Mucosa of stomach (tissue), 1 donor: ENCODE results near the gene ABCA13.

Source experiments
- H3K27me3 ChIP-seq: one replicate; pipeline ENCODE4 v1.7.0; 2013; ENCODE audit warnings: mild to moderate bottlenecking, low read length; ENCODE audit not compliant: control insufficient read depth, insufficient read depth
- H3K36me3 ChIP-seq: one replicate; pipeline ENCODE4 v1.7.0; 2013; ENCODE audit warnings: low read length; ENCODE audit not compliant: control insufficient read depth, insufficient read depth
- H3K4me1 ChIP-seq: one replicate; pipeline ENCODE4 v1.7.0; 2013; ENCODE audit warnings: mild to moderate bottlenecking, low read length; ENCODE audit not compliant: control insufficient read depth, insufficient read depth
- H3K4me3 ChIP-seq: one replicate; pipeline ENCODE4 v1.7.0; 2013; ENCODE audit warnings: low read length
- H3K9ac ChIP-seq: one replicate; pipeline ENCODE4 v1.7.0; 2013; ENCODE audit warnings: mild to moderate bottlenecking, low read length, moderate library complexity
- H3K9me3 ChIP-seq: one replicate; pipeline ENCODE4 v1.7.0; 2013; ENCODE audit warnings: mild to moderate bottlenecking, low read length, moderate library complexity; ENCODE audit not compliant: control insufficient read depth
- donor health status: Pancreatic carcinoma.

Gene ABCA13

GRCh38 chr7:48292949-48293348, 121.7 kb downstream of the ABCA13 start:
- H3K9me3 ChIP-seq = no peaks in the 10 kb centered on the region
- H3K36me3 ChIP-seq = no peaks in the 10 kb centered on the region
- no peak overlapping the region for H3K9ac ChIP-seq
- no peaks in the 10 kb centered on the region for H3K27me3 ChIP-seq
- no peaks in the 10 kb centered on the region for H3K4me1 ChIP-seq
- H3K4me3 ChIP-seq = no peak overlapping the region

DNA sequence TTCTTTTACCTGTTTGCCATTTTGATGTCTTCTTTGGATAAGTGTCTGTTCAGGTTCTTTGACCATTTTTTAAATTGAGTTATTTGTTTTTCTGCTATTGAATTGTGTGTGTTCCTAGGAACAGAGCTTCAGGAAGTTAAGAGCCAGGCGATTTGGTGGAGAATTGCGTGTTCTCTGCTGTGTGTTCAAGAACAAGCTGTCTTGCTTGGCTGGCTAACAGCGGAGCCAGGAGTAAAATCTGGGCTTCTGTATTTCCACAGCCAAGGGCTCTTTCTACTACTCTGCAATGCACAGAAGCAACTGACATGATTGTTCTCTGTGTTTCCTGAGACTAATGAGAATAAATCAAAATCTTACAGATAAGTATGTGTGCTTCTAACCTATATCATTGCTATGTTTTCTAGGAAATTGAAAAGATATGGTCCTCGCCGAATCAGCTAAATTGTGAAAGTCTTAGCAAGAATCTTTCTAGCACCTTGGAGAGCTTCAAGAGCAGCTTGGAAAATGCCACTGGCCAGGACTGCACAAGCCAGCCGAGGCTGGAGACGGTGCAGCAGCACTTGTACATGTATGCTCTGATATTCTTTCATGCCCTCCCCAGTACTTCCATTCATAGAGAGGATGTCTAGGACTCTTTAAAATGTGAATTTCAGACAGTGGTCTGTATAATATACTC, 124.2 kb downstream of the ABCA13 start:
- Histone ChIP-seq H3K27me3 (no peaks in the 10 kb centered on the region), H3K4me3 (no peak overlapping the region), H3K9ac (no peak overlapping the region), H3K9me3 (no peaks in the 10 kb centered on the region), H3K4me1 (no peaks in the 10 kb centered on the region), H3K36me3 (no peaks in the 10 kb centered on the region)

- Histone ChIP-seq H3K9me3 (no peaks in the 10 kb centered on the region), H3K27me3 (no peaks in the 10 kb centered on the region), H3K36me3 (no peaks in the 10 kb centered on the region), H3K4me1 (no peaks in the 10 kb centered on the region), H3K4me3 (no peak overlapping the region), H3K9ac (no peak overlapping the region)
Observed at GRCh38 chr7:48296966-48297365, 125.7 kb downstream of the ABCA13 start.

DNA sequence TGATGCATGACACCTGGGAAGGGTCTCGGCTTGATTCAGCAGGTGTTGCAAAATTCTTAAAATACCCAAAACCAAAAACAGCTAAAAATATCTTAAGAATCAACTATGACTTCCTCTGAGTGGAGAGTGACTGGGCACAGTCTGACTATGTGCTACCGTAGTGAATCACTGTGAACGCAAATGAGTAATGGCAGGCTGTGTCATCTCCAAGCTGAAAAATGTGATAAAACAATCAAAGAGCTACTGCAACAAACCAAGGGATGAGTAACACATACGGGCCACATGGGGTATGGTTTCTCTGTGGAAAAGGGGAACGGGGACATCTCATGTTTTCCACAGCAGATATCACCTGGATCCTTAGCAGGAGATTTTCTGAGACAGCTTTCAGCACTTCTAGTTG, 127.5 kb downstream of the ABCA13 start:
- H3K27me3 ChIP-seq = no peaks in the 10 kb centered on the region
- H3K4me1 ChIP-seq = no peaks in the 10 kb centered on the region
- H3K9me3 ChIP-seq = no peaks in the 10 kb centered on the region
- H3K4me3 ChIP-seq = no peak overlapping the region
- no peaks in the 10 kb centered on the region for H3K36me3 ChIP-seq
- H3K9ac ChIP-seq = no peak overlapping the region

DNA sequence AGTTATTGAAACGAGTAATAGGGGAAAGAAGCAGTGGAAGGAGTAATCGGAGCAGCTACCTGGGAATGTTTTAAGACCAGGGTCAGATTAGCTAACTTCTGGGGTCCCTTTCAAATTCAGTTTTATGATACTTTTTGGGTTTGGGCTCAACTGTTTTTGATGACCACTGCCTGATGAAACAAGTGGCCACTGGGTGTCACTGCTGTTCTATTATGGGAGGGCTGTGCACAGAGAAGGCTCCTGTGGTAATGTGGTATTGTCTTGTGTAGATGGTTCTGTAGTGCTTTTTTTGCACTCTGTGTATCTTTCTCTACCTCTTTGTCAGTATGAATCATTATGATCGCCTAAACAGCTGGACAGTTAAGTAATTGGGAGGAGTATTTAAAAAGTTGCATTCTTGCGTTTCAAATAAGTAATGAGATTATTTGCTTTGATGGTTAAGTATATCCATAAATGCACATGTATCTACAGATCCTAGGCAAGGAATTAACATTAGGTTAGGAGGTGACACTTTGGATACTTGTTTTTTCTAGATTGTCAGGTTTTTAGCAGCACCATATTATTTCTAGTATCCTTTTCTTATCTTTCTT, 128.4 kb downstream of the ABCA13 start:
- Histone ChIP-seq H3K4me3 (no peak overlapping the region), H3K9ac (no peak overlapping the region), H3K9me3 (no peaks in the 10 kb centered on the region), H3K27me3 (no peaks in the 10 kb centered on the region), H3K4me1 (no peaks in the 10 kb centered on the region), H3K36me3 (no peaks in the 10 kb centered on the region)

GRCh38 chr7:48300301-48300700, 129.0 kb downstream of the ABCA13 start:
- Histone ChIP-seq H3K27me3 (no peaks in the 10 kb centered on the region), H3K9ac (no peak overlapping the region), H3K4me3 (no peak overlapping the region), H3K36me3 (no peaks in the 10 kb centered on the region), H3K4me1 (no peaks in the 10 kb centered on the region), H3K9me3 (no peaks in the 10 kb centered on the region)

DNA sequence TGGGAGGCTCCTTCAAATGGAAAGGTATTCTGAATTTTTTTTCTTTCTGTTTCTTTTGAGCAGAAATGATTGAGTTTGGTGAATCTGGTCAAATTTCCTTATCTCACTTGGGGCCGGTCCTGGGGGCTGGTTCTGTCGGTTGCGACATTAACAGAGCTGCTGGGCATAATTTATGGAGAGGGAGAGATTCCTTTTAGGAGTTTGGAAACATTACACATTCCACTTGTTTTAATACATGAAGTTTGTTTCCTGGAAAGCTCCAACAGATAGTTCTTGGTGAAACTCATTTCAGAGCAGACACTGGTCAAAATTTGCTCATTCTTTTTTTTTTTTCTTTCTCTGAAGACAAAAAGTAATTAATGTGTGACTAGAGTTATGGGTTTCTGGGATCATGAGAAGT, 129.9 kb downstream of the ABCA13 start:
- Histone ChIP-seq H3K36me3 (no peaks in the 10 kb centered on the region), H3K4me3 (no peak overlapping the region), H3K4me1 (no peaks in the 10 kb centered on the region), H3K9ac (no peak overlapping the region), H3K9me3 (no peaks in the 10 kb centered on the region), H3K27me3 (no peaks in the 10 kb centered on the region)

DNA sequence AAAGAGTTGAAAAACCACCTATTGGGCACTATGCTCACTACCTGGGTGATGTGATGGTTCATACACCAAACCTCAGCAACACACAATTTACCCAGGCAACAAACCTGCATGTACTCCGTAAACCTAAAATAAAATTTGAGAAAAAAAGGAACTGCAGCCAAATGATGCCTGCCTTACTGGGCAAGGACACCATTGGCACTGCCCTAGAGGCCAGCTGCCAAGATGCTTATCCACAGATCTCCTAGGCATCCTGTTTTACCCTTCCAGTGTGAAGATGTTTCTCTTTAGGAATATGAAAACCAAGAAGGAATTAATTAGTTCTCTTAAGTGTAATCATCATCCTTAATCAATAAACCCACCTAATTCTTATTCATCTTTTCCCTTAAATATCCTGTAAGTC, 133.4 kb downstream of the ABCA13 start:
- Histone ChIP-seq H3K4me1 (no peaks in the 10 kb centered on the region), H3K36me3 (no peaks in the 10 kb centered on the region), H3K9ac (no peak overlapping the region), H3K4me3 (no peak overlapping the region), H3K27me3 (no peaks in the 10 kb centered on the region), H3K9me3 (no peaks in the 10 kb centered on the region)

DNA sequence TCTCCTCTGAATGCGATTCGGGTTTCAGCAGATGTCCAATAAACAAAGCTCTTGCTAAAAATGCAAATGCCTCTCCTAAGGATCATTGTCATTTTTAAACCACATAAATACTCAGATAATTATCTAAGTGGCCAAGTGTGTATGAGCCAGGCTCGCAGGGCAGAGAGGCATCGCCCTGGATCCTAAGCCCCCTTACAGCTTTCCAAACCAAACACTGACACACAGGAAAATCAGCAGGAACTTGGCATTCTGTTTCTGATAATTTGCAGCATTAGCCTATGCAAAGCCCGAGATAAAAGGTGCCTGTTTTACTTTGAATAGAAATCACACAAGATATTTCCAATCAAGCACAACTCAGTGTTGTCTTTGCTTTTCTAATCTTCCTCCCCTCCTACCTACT, 134.4 kb downstream of the ABCA13 start:
- Histone ChIP-seq H3K27me3 (no peaks in the 10 kb centered on the region), H3K9me3 (no peaks in the 10 kb centered on the region), H3K9ac (no peak overlapping the region), H3K36me3 (no peaks in the 10 kb centered on the region), H3K4me3 (no peak overlapping the region), H3K4me1 (no peaks in the 10 kb centered on the region)

GRCh38 chr7:48307041-48307714, 135.9 kb downstream of the ABCA13 start:
- Histone ChIP-seq H3K36me3 (no peaks in the 10 kb centered on the region), H3K27me3 (no peaks in the 10 kb centered on the region), H3K9me3 (no peaks in the 10 kb centered on the region), H3K4me1 (no peaks in the 10 kb centered on the region), H3K4me3 (no peak overlapping the region), H3K9ac (no peak overlapping the region)

GRCh38 chr7:48309720-48310119, 138.5 kb downstream of the ABCA13 start:
- no peak overlapping the region for H3K9ac ChIP-seq
- H3K9me3 ChIP-seq = no peaks in the 10 kb centered on the region
- no peak overlapping the region for H3K4me3 ChIP-seq
- H3K36me3 ChIP-seq = no peaks in the 10 kb centered on the region
- no peaks in the 10 kb centered on the region for H3K4me1 ChIP-seq
- H3K27me3 ChIP-seq = no peaks in the 10 kb centered on the region

GRCh38 chr7:48311464-48312100, 140.3 kb downstream of the ABCA13 start:
- H3K4me1 ChIP-seq = no peaks in the 10 kb centered on the region
- H3K9me3 ChIP-seq = no peaks in the 10 kb centered on the region
- H3K4me3 ChIP-seq = no peak overlapping the region
- no peaks in the 10 kb centered on the region for H3K36me3 ChIP-seq
- no peak overlapping the region for H3K9ac ChIP-seq
- no peaks in the 10 kb centered on the region for H3K27me3 ChIP-seq
